Liver (tissue), 9 donors: ENCODE measurements around the gene PTPRB. TPM values are rescaled to one million over a fixed set of nuclear protein-coding genes. Genes with fewer than 3 reads are reported as not detected.

Experiments used
- DNase-seq: peaks from one replicate; pipeline ENCODE4 v3.0.0-alpha.2; 2017; ENCODE audit warnings: low spot score
- H3K27ac ChIP-seq, 2 donors: one replicate each; pipeline ENCODE4 v1.7.0; 2013; ENCODE audit warnings: inconsistent platforms in 2 of 2, low read length in 2 of 2, control low read depth in 1 of 2, low read depth in 1 of 2, mild to moderate bottlenecking in 1 of 2
- H3K27me3 ChIP-seq, 4 donors: one replicate each; pipeline versions ENCODE4 v1.6.1 to v1.7.0; 2013; ENCODE audit warnings: low read length in 3 of 4, inconsistent platforms in 1 of 4, mild to moderate bottlenecking in 1 of 4, moderate library complexity in 1 of 4; ENCODE audit not compliant: control insufficient read depth in 4 of 4, insufficient read depth in 4 of 4
- H3K36me3 ChIP-seq, 4 donors: one replicate each; pipeline versions ENCODE4 v1.6.1 to v1.7.0; 2013; ENCODE audit warnings: low read length in 3 of 4, mild to moderate bottlenecking in 3 of 4, low read depth in 1 of 4, moderate library complexity in 1 of 4; ENCODE audit not compliant: control insufficient read depth in 4 of 4, insufficient read depth in 3 of 4
- H3K4me1 ChIP-seq, 4 donors: one replicate each; pipeline versions ENCODE4 v1.6.1 to v1.7.0; 2013; ENCODE audit warnings: low read length in 3 of 4, mild to moderate bottlenecking in 3 of 4, moderate library complexity in 1 of 4; ENCODE audit not compliant: control insufficient read depth in 4 of 4, insufficient read depth in 4 of 4
- H3K4me3 ChIP-seq, 3 donors: one replicate each; pipeline versions ENCODE4 v1.6.1 to v1.7.0; 2013; ENCODE audit warnings: low read length in 3 of 3, control low read depth in 1 of 3, low read depth in 1 of 3, mild to moderate bottlenecking in 1 of 3
- H3K9ac ChIP-seq, 2 donors: one replicate each; pipeline ENCODE4 v1.7.0; 2013; ENCODE audit warnings: low read length in 2 of 2, mild to moderate bottlenecking in 2 of 2, moderate library complexity in 2 of 2, control low read depth in 1 of 2, low read depth in 1 of 2
- H3K9me3 ChIP-seq, 4 donors: one replicate each; pipeline versions ENCODE4 v1.6.1 to v1.7.0; 2013; ENCODE audit warnings: low read length in 3 of 4; ENCODE audit not compliant: control insufficient read depth in 4 of 4
- EGR1 ChIP-seq, 2 donors: IDR thresholded peaks; 2 replicates each; pipeline ENCODE4 v1.6.1; 2016 to 2018; ENCODE audit warnings: antibody characterized with exemption in 2 of 2, low read depth in 2 of 2
- FOXA1 ChIP-seq: IDR thresholded peaks from 2 replicates; pipeline ENCODE4 v1.6.1; 2016; ENCODE audit warnings: antibody characterized with exemption
- FOXA2 ChIP-seq: IDR thresholded peaks from 2 replicates; pipeline ENCODE4 v1.6.1; 2016; ENCODE audit warnings: antibody characterized with exemption
- GABPA ChIP-seq, 2 donors: IDR thresholded peaks in 1 of 2; conservative IDR thresholded peaks in 1 of 2; 2 replicates each; pipeline ENCODE4 v1.6.1; 2016; ENCODE audit warnings: antibody characterized with exemption in 2 of 2, mild to moderate bottlenecking in 1 of 2, moderate library complexity in 1 of 2
- HNF4A ChIP-seq, 2 donors: conservative IDR thresholded peaks; 2 replicates each; pipeline ENCODE4 v1.6.1; 2016; ENCODE audit warnings: antibody characterized with exemption in 2 of 2, mild to moderate bottlenecking in 2 of 2
- HNF4G ChIP-seq: IDR thresholded peaks from 2 replicates; pipeline ENCODE4 v1.6.1; 2016; ENCODE audit warnings: antibody characterized with exemption
- JUND ChIP-seq, 2 donors: IDR thresholded peaks; 2 replicates each; pipeline ENCODE4 v1.6.1; 2016; ENCODE audit warnings: antibody characterized with exemption in 2 of 2
- MAX ChIP-seq: IDR thresholded peaks from 2 replicates; pipeline ENCODE4 v1.6.1; 2016; ENCODE audit warnings: antibody characterized with exemption
- NR2F2 ChIP-seq: IDR thresholded peaks from 2 replicates; pipeline ENCODE4 v1.6.1; 2016; ENCODE audit warnings: antibody characterized with exemption
- RAD21 ChIP-seq, 2 donors: IDR thresholded peaks; 2 replicates each; pipeline ENCODE4 v1.6.1; 2016; ENCODE audit warnings: antibody characterized with exemption in 2 of 2, mild to moderate bottlenecking in 2 of 2
- RXRA ChIP-seq, 2 donors: IDR thresholded peaks; 2 replicates each; pipeline ENCODE4 v1.6.1; 2017 to 2018; ENCODE audit warnings: antibody characterized with exemption in 2 of 2, mild to moderate bottlenecking in 1 of 2
- SP1 ChIP-seq: IDR thresholded peaks from 2 replicates; pipeline ENCODE4 v1.6.1; 2018; ENCODE audit warnings: antibody characterized with exemption, mild to moderate bottlenecking
- TAF1 ChIP-seq: conservative IDR thresholded peaks from 2 replicates; pipeline ENCODE4 v1.6.1; 2016; ENCODE audit warnings: antibody characterized with exemption, mild to moderate bottlenecking
- YY1 ChIP-seq: IDR thresholded peaks from 2 replicates; pipeline ENCODE4 v1.6.1; 2016; ENCODE audit warnings: antibody characterized with exemption, mild to moderate bottlenecking
- WGBS: extraction: QIAGEN DNeasy Blood & Tissue Kit; methylation state at CpG from one replicate; pipeline ENCODE4 v1.1.7; 2013; 5-methylcytosine and 5-hydroxymethylcytosine counted together
- polyA plus RNA-seq, 2 donors: library from polyadenylated mRNA; stranded (reverse) in 1 of 2; unstranded in 1 of 2; fragments of 200-250 nt in 1 of 2; fragments of >200 nt in 1 of 2; fragmentation: Nextera tagmentation in 1 of 2; extraction: Ambion mirVana in 1 of 2; gene quantifications; one replicate each; pipeline versions ENCODE4 v1.2.1 to v1.2.3, GENCODE V29; 2013 to 2015
- total RNA-seq, 2 donors: library from RNA; depleted of rRNA; stranded (reverse); fragments of >200 nt; gene quantifications; one replicate each; pipeline ENCODE4 v1.2.3, GENCODE V29; 2014
- TF ChIP-seq, protein P1 (sequence below): IDR thresholded peaks from 2 replicates; pipeline ENCODE4 v1.6.1; 2016; ENCODE audit warnings: antibody characterized with exemption
- TF ChIP-seq, protein P2 (sequence below): fragments of 150-350 bp; IDR thresholded peaks from 2 replicates; pipeline ENCODE4 v1.5.1; 2017; ENCODE audit warnings: improper control_type of control experiment, low read depth, low read length; ENCODE audit not compliant: missing input control
- TF ChIP-seq, protein P3 (sequence below): IDR thresholded peaks from 2 replicates; pipeline ENCODE4 v1.6.1; 2016; ENCODE audit warnings: antibody characterized with exemption, mild to moderate bottlenecking
- TF ChIP-seq, protein P4 (sequence below): IDR thresholded peaks from 2 replicates; pipeline ENCODE4 v1.6.1; 2016; ENCODE audit warnings: antibody characterized with exemption
- donor health status: healthy.
- donor health status: healthy.
- donor health status: healthy.
- donor health status: healthy.
- donor health status: healthy.

Gene PTPRB
- total and polyA plus RNA-seq, 4 donors = 6.3 to 64.9 (median 8.4) TPM

GRCh38 chr12:70671698-70672097 is 34.5 kb upstream of the PTPRB start (continued):
- TF ChIP-seq, protein P1, sequence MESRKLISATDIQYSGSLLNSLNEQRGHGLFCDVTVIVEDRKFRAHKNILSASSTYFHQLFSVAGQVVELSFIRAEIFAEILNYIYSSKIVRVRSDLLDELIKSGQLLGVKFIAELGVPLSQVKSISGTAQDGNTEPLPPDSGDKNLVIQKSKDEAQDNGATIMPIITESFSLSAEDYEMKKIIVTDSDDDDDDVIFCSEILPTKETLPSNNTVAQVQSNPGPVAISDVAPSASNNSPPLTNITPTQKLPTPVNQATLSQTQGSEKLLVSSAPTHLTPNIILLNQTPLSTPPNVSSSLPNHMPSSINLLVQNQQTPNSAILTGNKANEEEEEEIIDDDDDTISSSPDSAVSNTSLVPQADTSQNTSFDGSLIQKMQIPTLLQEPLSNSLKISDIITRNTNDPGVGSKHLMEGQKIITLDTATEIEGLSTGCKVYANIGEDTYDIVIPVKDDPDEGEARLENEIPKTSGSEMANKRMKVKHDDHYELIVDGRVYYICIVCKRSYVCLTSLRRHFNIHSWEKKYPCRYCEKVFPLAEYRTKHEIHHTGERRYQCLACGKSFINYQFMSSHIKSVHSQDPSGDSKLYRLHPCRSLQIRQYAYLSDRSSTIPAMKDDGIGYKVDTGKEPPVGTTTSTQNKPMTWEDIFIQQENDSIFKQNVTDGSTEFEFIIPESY = no peak
- TF ChIP-seq TAF1 = no peak
- TF ChIP-seq, protein P2, sequence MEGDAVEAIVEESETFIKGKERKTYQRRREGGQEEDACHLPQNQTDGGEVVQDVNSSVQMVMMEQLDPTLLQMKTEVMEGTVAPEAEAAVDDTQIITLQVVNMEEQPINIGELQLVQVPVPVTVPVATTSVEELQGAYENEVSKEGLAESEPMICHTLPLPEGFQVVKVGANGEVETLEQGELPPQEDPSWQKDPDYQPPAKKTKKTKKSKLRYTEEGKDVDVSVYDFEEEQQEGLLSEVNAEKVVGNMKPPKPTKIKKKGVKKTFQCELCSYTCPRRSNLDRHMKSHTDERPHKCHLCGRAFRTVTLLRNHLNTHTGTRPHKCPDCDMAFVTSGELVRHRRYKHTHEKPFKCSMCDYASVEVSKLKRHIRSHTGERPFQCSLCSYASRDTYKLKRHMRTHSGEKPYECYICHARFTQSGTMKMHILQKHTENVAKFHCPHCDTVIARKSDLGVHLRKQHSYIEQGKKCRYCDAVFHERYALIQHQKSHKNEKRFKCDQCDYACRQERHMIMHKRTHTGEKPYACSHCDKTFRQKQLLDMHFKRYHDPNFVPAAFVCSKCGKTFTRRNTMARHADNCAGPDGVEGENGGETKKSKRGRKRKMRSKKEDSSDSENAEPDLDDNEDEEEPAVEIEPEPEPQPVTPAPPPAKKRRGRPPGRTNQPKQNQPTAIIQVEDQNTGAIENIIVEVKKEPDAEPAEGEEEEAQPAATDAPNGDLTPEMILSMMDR = no peak

- Histone ChIP-seq H3K9me3 (no peaks in the 10 kb centered on the region), H3K27me3 (no peaks in the 10 kb centered on the region), H3K4me1 (no peaks in the 10 kb centered on the region), H3K9ac (no peak overlapping the region), H3K27ac (no peak overlapping the region), H3K36me3 (no peaks in the 10 kb centered on the region), H3K4me3 (no peak overlapping the region)
- no peak for DNase-seq
- 71% methylated on average over 3 of the region's 3 CpGs for WGBS
- TF ChIP-seq SP1 (no peak), JUND (IDR thresholded peaks at IDR 0.05) (no peak), NR2F2 (no peak), MAX (no peak), RAD21 (IDR thresholded peaks at IDR 0.05) (no peak), FOXA1 (no peak), HNF4A (conservative IDR thresholded peaks at IDR 0.05) (no peak), EGR1 (IDR thresholded peaks at IDR 0.05; ENCODE audit: low read depth in 2 of 2) (no peak), TAF1 (no peak), YY1 (no peak), FOXA2 (no peak), GABPA (IDR thresholded peaks at IDR 0.05 in 1 of 2, conservative IDR thresholded peaks at IDR 0.05 in 1 of 2) (no peak), RXRA (IDR thresholded peaks at IDR 0.05) (no peak), HNF4G (no peak)
- TF ChIP-seq, protein P2 = no peak
- TF ChIP-seq, protein P3, sequence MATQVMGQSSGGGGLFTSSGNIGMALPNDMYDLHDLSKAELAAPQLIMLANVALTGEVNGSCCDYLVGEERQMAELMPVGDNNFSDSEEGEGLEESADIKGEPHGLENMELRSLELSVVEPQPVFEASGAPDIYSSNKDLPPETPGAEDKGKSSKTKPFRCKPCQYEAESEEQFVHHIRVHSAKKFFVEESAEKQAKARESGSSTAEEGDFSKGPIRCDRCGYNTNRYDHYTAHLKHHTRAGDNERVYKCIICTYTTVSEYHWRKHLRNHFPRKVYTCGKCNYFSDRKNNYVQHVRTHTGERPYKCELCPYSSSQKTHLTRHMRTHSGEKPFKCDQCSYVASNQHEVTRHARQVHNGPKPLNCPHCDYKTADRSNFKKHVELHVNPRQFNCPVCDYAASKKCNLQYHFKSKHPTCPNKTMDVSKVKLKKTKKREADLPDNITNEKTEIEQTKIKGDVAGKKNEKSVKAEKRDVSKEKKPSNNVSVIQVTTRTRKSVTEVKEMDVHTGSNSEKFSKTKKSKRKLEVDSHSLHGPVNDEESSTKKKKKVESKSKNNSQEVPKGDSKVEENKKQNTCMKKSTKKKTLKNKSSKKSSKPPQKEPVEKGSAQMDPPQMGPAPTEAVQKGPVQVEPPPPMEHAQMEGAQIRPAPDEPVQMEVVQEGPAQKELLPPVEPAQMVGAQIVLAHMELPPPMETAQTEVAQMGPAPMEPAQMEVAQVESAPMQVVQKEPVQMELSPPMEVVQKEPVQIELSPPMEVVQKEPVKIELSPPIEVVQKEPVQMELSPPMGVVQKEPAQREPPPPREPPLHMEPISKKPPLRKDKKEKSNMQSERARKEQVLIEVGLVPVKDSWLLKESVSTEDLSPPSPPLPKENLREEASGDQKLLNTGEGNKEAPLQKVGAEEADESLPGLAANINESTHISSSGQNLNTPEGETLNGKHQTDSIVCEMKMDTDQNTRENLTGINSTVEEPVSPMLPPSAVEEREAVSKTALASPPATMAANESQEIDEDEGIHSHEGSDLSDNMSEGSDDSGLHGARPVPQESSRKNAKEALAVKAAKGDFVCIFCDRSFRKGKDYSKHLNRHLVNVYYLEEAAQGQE = no peak
- TF ChIP-seq, protein P4, sequence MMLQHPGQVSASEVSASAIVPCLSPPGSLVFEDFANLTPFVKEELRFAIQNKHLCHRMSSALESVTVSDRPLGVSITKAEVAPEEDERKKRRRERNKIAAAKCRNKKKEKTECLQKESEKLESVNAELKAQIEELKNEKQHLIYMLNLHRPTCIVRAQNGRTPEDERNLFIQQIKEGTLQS = no peak
- TF ChIP-seq, protein P1 = no peak
Measured at GRCh38 chr12:70670948-70671347, 33.7 kb upstream of the PTPRB start.
